Measurements from ENCODE around the gene KCMF1. TPM values are rescaled to one million over a fixed set of nuclear protein-coding genes. Genes with fewer than 3 reads are reported as not detected.

KCMF1 gene
- total RNA-seq, 1 donor from 2014 or later: 63.9 TPM

- Mint-ChIP-seq H3K4me1 (peaks cover 5% of the 10 kb centered on the region), H3K27ac (no peak overlapping the region), H3K9me3 (peaks cover 6% of the 10 kb centered on the region), H3K27me3 (ENCODE audit: low read depth) (peaks cover 2% of the 10 kb centered on the region), H3K36me3 (no peaks in the 10 kb centered on the region), H3K4me3 (no peak overlapping the region)
- no peak for DNase-seq (ENCODE audit: low spot score in 2 of 2, unreplicated experiment in 2 of 2)
- TF ChIP-seq, protein P1, sequence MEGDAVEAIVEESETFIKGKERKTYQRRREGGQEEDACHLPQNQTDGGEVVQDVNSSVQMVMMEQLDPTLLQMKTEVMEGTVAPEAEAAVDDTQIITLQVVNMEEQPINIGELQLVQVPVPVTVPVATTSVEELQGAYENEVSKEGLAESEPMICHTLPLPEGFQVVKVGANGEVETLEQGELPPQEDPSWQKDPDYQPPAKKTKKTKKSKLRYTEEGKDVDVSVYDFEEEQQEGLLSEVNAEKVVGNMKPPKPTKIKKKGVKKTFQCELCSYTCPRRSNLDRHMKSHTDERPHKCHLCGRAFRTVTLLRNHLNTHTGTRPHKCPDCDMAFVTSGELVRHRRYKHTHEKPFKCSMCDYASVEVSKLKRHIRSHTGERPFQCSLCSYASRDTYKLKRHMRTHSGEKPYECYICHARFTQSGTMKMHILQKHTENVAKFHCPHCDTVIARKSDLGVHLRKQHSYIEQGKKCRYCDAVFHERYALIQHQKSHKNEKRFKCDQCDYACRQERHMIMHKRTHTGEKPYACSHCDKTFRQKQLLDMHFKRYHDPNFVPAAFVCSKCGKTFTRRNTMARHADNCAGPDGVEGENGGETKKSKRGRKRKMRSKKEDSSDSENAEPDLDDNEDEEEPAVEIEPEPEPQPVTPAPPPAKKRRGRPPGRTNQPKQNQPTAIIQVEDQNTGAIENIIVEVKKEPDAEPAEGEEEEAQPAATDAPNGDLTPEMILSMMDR (IDR thresholded peaks at IDR 0.05; ENCODE audit: unreplicated experiment): no peak
These were observed 135.7 kb downstream of the KCMF1 start for GRCh38 chr2:85106489-85107180.

Other genes with a start within 250 kb of the KCMF1 start
- 0.45 to 0.55 TPM (median 0.45 TPM) in 3 replicates for gene TRABD2A, start 90.1 kb upstream of the KCMF1 start, total RNA-seq
- gene TMSB10, start 65.5 kb upstream of the KCMF1 start, total RNA-seq: 1,288 to 1,313 TPM (median 1,289 TPM) in 3 replicates
- gene TCF7L1, start 162.2 kb downstream of the KCMF1 start, total RNA-seq: 44.4 to 48.3 TPM (median 45.7 TPM) in 3 replicates

All from mesothelial cell of epicardium (in vitro differentiated cells).